ENCODE results near the gene SCFD2.

DNA sequence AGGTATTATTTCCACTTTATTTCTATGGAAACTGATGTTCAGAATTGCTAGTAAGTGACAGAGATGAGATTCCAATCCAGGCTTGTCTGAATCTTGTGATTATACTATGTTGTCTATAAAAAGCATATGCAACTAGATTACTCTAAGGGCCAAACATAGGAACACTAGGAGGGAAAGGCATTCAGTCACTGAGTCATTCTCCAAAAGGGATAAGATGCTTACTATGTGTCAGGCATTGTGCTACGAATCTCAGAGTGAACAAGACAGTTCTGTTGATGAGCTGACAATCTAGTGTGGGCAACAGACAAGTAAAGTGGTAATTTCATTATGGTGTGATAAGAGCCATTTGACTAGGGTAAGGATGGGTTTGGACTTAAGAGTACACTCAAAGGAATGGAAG lies 426.5 kb downstream of the SCFD2 start:
- TF ChIP-seq LEF1 (IDR thresholded peaks at IDR 0.05; ENCODE audit: borderline replicate concordance) (no peak), BHLHE40 (IDR thresholded peaks at IDR 0.05; ENCODE audit: borderline replicate concordance) (no peak), ELF4 (IDR thresholded peaks at IDR 0.05) (no peak), HDGF (IDR thresholded peaks at IDR 0.05; ENCODE audit: borderline replicate concordance) (no peak), FOXK2 (IDR thresholded peaks at IDR 0.05) (no peak), FOXM1 (IDR thresholded peaks at IDR 0.05; ENCODE audit: borderline replicate concordance) (no peak), SP1 (IDR thresholded peaks at IDR 0.05) (no peak), ZNF384 (IDR thresholded peaks at IDR 0.05) (no peak), FOXA1 (IDR thresholded peaks at IDR 0.05) (no peak), TARDBP (IDR thresholded peaks at IDR 0.05) (no peak), NFRKB (IDR thresholded peaks at IDR 0.05) (no peak), L3MBTL2 (conservative IDR thresholded peaks at IDR 0.05) (no peak), ARNT (IDR thresholded peaks at IDR 0.05) (no peak)
- TF ChIP-seq, protein P1, sequence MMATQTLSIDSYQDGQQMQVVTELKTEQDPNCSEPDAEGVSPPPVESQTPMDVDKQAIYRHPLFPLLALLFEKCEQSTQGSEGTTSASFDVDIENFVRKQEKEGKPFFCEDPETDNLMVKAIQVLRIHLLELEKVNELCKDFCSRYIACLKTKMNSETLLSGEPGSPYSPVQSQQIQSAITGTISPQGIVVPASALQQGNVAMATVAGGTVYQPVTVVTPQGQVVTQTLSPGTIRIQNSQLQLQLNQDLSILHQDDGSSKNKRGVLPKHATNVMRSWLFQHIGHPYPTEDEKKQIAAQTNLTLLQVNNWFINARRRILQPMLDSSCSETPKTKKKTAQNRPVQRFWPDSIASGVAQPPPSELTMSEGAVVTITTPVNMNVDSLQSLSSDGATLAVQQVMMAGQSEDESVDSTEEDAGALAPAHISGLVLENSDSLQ (IDR thresholded peaks at IDR 0.05): no peak
